ENCODE measurements around the gene SP100.
"Not testable (repeated sequence)": the region's sequence is repeated elsewhere in the genome, so short reads cannot be mapped to it uniquely, and the experiment has no call there.

SP100 gene

DNA sequence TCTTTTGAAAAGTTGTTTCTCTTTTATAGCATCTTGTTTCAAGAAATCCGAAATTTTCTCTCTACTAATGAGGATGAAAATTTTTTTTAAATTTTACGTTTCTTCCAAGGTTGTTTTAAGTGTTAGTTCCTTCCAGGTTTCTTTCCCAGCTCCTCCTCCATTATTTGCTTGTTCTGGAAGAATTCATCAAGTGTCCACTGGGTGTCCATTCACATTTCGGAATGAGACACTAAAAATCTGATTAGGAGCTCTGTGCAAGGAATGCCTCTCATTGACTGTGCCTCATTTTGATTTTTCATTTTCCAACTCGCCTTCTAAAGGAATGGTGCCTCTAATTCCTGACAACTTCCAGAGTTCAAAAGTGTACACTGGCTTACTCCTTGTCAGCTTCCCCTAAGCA lies 6.1 kb downstream of the SP100 start:
- no peak for DNase-seq

GRCh38 chr2:230423851-230424458 lies 8.0 kb downstream of the SP100 start:
- DNase-seq: no peak

- DNase-seq: no peak
Measured at GRCh38 chr2:230425377-230425776, 9.4 kb downstream of the SP100 start.

GRCh38 chr2:230429513-230429912 lies 13.5 kb downstream of the SP100 start:
- DNase-seq: no peak

GRCh38 chr2:230430957-230431910 lies 15.2 kb downstream of the SP100 start:
- DNase-seq: no peak

DNA sequence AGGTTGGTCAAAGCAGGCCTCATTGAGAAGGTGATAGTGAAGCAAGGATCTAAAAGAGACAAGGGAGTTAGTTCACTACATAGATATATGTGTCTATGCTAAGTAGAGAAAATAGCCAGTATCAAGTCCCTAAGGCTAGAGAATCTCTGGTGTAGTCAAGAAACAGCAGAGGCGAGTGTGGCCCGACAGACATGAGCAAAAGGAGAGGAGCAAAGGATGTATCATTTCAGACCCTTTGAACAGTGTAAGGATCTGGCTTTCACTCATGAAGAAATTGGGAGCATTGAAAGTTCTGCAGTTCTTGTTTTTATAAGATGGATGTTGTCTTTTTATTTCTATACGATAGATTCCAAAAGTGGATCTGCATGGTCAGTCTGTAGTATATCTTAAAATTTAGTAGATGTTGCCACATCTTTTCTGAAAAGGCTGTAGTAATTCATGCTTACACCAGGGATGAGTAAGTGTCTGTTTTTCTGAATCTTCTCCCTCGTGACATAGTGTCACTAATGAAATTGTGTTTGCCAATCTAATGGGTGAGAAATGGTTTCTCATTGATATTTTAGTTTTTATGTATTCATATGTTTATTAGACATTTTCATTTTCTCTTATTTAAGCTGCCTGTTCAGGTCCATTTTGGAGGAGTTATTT lies 18.8 kb downstream of the SP100 start:
- no peak for DNase-seq

GRCh38 chr2:230435431-230435830 lies 19.4 kb downstream of the SP100 start:
- DNase-seq: no peak

DNA sequence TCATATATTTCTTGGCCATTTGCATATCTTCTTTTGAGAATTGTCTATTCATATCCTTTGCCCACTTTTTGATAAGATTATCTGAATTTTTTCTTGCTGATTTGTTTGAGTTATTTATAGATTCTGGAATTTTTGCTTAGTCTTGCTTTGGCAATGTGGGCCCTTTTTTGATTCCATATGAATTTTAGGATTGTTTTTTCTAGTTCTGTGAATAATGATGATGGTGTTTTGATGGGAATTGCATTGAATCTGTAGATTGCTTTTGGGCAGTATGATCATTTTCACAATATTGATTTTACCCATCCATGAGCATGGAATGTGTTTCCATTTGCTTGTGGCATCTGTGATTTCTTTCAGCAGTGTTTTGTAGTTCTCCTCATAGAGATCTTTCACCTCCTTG lies 23.1 kb downstream of the SP100 start:
- not testable (repeated sequence) for DNase-seq

GRCh38 chr2:230439590-230439989 lies 23.6 kb downstream of the SP100 start:
- DNase-seq: no peak

DNA sequence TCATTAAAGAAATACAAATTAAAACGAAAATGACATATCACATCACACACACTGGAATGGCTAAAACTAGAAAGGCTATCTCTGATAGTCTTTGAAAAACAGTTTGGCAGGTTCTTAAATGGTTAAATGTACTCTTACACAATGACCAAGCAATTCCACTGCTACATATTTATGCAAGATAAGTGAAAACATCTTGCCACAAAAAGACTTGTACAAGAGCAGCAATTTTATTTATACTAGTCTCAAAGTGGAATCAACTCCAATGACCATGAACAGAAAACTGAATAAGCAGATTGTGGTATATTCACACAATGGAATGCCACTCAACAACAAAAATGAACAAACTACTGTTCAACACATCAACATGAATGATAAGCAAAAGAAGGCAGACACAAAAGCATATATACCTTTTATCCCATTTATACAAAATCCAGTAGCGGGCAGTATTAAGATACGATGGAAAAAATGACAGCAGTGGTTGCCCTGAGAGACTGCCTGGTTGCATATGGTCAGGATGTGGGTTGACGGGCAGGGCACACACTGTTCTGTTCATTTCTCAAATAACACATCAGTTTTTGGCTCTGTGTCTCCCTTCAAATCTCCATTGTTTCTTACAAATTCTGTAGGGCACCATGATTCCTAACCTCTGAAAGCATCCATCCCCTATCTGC lies 25.4 kb downstream of the SP100 start:
- DNase-seq: no peak

DNA sequence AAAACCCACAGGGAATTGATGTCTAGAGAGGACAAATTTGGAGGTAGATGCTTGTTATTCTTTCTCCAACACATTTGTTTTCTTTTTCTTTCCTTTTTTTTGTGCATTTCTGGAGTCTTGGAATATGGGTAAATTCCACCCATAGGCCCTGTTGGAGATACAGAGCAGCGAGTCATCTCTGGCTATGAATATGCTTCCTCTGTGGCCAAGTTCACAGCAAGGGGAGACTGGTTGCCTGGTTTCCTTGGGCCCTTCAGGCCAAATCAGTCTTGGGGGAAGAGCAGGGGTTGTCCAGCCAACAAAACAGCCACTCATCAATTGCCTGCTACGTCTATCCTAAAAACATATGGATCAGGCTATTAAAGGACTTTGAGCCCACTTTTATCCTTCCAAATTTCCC lies 27.5 kb downstream of the SP100 start:
- no peak for DNase-seq

DNA sequence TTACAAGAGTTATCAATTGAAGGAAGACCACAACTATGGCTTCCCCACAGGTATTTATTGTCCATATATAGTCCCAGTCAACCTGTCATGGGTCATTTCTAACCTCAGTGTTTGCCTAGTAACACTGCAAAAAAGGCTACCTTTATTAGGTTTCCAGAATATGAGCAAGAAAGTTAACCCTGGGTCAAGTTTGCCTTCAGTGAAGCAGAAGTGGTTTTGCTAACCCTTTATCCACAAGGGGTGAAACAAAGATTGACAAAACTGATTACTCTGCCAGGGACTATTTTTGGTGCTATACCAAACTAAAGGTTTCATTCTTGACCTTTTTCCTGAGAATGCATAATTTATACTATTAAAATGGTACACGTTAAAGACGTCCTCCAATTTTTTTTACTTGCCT lies 28.8 kb downstream of the SP100 start:
- DNase-seq: no peak

DNA sequence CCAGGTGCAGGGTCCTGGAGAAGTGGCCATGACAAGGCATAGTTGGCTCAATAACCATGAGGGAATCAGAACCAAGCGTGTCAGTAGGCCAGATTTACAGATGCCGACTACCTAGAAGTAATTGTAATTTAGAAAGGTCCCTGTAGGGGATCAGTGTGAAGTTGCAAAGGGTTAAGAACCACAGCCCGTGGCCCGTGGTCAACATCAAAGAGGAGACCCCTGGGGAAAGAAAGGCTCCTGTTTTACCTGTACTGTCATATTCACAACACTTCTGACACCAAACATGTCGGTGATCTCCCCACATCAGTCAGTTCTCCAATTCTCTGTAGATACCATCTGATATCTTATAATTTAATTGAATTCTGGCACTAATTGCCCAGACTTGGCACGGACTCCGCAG lies 31.0 kb downstream of the SP100 start:
- no peak for DNase-seq

DNA sequence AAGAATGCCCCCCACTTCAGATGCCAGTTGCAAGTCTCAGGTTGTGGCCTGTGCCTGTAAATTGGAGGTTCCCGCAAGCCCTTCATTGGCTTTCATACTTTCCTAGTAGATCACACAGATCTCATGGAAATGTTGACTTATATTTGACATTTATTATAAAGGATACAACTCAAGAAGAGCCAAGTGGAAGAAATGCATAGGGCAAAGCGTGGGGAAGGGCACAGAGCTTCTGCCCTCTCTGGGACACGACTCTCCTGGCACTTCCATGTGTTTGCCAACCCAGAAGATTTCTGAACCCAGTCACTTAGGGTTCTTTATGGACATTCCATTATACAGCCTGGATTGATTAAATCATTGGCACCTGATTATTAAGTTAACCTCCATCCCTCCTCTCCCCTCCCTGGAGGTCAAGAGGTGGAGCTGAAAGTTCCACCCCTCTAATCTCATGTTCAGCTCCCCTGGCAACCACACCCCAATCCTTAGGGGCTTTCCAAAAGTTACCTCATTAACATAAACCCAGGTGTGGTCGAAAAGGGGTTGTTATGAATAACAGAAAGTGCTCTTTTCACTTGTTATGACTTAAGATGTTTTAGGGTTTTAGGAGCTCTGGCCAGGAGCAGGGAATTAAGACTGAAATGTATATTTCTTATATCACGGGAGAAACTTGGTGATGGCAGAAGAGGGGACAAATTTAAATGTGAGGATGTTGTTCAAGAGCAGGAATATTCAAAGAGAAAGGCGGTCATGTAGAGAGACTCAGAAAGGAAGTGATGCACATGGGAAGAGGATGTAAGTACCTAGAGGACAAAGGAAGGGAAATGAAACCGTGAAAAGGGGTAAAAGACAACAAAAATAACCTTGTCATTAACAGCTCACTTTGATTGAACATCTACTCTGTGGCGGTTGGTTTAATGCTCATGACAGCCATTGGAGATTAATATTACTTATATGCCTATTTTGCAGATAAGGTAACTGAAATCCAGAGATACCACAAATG lies 31.8 kb downstream of the SP100 start:
- DNase-seq: no peak

DNA sequence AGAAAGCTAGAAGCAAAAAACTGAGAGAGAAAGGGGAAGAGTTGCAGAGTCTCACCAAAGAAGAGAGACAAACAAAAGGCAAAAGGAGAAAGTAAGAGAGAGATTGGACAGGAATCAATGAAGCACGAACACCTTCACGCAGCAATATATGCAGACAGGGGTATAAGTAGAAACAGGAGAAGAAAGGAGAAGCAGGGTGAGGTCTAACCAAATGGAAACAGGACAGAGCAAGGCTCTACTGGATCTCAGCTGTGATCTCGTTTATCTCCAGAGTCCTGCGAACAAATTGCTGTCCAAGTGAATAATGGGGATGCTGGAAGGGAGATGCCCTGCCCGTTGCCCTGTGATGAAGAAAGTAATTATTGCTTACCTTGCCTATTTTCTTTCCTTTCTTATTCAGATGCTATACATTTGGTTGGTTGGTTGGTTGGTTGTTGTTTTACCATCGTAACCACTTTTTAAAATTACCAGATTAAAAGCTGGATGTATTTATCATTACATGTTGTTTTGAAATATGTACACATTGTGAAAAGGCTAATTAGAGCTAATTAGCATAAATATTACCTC lies 34.0 kb downstream of the SP100 start:
- no peak for DNase-seq

DNA sequence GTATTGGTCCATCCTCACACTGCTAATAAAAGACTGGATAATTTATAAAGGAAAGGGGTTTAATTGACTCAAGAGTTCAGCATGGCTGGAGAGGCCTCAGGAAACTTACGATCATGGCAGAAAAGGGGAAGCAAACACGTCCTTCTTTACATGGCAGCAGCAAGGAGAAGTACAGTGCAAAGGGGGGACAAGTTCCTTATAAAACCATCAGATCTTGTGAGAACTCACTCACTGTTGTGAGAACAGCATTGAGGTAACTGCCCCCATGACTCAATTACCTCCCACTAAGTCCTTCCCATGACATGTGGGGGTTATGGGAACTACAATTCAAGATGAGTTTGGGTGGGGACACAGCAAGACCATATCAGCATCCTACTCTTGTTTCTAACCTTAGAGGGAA lies 37.0 kb downstream of the SP100 start:
- DNase-seq: no peak

DNA sequence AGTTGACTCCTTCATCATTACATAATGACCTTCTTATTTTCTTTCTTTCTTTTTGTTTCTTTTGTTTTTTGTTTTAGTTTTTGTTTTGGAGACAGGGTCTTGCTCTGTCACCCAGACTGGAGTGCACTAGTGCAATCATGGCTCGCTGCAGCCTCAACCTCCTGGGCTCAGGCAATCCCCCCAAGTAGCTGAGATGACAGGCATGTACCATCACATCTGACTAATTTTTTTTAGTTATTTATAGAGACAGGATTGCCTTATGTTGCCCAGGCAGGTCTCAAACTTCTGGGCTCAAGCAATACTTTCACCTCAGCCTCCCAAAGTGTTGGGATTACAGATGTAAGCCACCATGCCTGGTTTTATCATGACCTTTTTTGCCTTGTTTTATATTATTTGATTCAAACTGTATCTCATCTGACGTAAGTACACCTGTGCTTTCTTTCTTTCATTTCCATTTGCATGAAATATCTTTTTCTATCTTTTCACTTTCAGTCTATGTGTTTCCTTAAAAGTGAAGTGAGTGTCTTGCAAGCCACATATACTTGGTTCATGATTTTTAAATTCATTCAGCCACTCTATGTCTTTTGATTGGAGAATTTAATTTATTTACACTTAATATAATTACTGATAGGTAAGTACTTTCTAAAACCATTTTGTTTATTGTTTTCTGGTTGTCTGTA lies 39.1 kb downstream of the SP100 start:
- no peak for DNase-seq

GRCh38 chr2:230457073-230457768 lies 41.2 kb downstream of the SP100 start:
- no peak for DNase-seq

- DNase-seq: no peak
Measured at GRCh38 chr2:230457793-230458192, 41.8 kb downstream of the SP100 start.

DNA sequence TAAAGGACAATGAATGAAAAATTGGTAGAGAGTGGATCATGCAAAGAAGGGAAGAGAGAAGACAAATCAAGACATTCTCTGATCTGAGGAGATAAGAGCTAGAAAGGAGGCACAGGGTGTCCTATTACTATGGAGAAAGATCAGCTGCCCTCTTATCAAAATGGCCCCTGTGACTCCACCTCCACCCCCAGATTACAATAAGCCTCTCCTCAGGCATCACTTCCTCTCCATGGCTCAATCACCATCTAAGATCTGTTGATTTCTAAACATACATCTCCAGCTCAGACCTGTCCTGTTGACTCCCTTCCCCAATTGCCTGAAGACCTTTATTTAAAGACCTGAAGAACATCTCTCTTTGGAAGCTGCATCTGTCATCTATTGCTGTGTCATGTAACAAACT lies 43.2 kb downstream of the SP100 start:
- DNase-seq: no peak

All from cortex of kidney (tissue), 1 donor.